Skeletal muscle tissue (tissue), 4 donors: ENCODE measurements around the gene AP3D1. TPM values are rescaled to one million over a fixed set of nuclear protein-coding genes. Genes with fewer than 3 reads are reported as not detected.

Experiments used
- H3K27ac ChIP-seq: one replicate; pipeline ENCODE4 v1.7.0; 2013; ENCODE audit warnings: mild to moderate bottlenecking, low read depth, low read length, inconsistent platforms
- H3K27me3 ChIP-seq, 3 donors: one replicate each; pipeline ENCODE4 v1.7.0; 2013; ENCODE audit warnings: low read length in 3 of 3; ENCODE audit not compliant: control insufficient read depth in 3 of 3, insufficient read depth in 3 of 3
- H3K36me3 ChIP-seq, 3 donors: one replicate each; pipeline ENCODE4 v1.7.0; 2013; ENCODE audit warnings: low read length in 3 of 3; ENCODE audit not compliant: control insufficient read depth in 3 of 3, insufficient read depth in 3 of 3
- H3K4me1 ChIP-seq, 3 donors: one replicate each; pipeline ENCODE4 v1.7.0; 2013; ENCODE audit warnings: low read length in 3 of 3, mild to moderate bottlenecking in 3 of 3; ENCODE audit not compliant: control insufficient read depth in 3 of 3, insufficient read depth in 3 of 3
- H3K4me3 ChIP-seq, 3 donors: one replicate each; pipeline ENCODE4 v1.7.0; 2013; ENCODE audit warnings: low read length in 3 of 3
- H3K9ac ChIP-seq, 3 donors: one replicate each; pipeline ENCODE4 v1.7.0; 2013; ENCODE audit warnings: low read length in 3 of 3, mild to moderate bottlenecking in 3 of 3, moderate library complexity in 2 of 3, low read depth in 1 of 3
- H3K9me3 ChIP-seq, 3 donors: one replicate each; pipeline ENCODE4 v1.7.0; 2013; ENCODE audit warnings: low read length in 3 of 3; ENCODE audit not compliant: control insufficient read depth in 3 of 3
- total RNA-seq: library from RNA; depleted of rRNA; stranded (reverse); fragments of >200 nt; gene quantifications from one replicate; pipeline ENCODE4 v1.2.3, GENCODE V29; 2014
- donor health status: Osteomylitis.

The AP3D1 gene
- total RNA-seq, 1 donor from 2014 or later, result 33.4 TPM

- peak overlapping the region; percentile 86 for H3K27ac ChIP-seq
- H3K27me3 ChIP-seq, result no peaks in the 10 kb centered on the region
- H3K4me3 ChIP-seq, result no peak overlapping the region
- H3K9ac ChIP-seq, result peak overlapping the region in 1 of 3 donors; percentile 12
- peaks cover 4 to 29% (median 7%) of the 10 kb centered on the region in 3 donors for H3K36me3 ChIP-seq
- no peaks in the 10 kb centered on the region for H3K9me3 ChIP-seq
- peaks cover 52 to 87% (median 60%) of the 10 kb centered on the region in 3 donors for H3K4me1 ChIP-seq
Observed at GRCh38 chr19:2184422-2184975, 33.1 kb upstream of the AP3D1 start.

DNA sequence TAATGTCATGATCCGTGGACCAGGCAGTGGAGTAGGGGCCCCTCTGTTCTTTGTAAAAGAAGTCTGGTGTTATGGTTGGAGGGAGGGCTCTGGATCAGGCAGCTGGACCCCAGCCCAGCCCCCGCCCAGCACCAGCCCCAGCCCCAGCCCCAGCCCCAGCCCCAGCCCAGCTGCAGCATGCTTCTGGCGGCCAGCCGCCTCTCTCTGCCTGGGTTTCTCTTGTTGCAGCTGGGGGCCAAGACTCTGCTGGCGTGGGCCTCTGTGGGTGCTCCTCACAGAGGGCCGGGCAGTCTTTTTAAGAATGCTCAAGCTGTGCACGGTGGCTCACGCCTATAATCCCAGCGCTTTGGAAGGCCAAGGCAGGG lies 30.2 kb upstream of the AP3D1 start:
- peaks cover 54 to 86% (median 63%) of the 10 kb centered on the region in 3 donors for H3K4me1 ChIP-seq
- H3K27me3 ChIP-seq, result no peaks in the 10 kb centered on the region
- H3K36me3 ChIP-seq, result peaks cover 2 to 16% (median 5%) of the 10 kb centered on the region in 3 donors
- H3K27ac ChIP-seq, result peak overlapping the region; percentile 18
- no peak overlapping the region for H3K4me3 ChIP-seq
- no peaks in the 10 kb centered on the region for H3K9me3 ChIP-seq
- H3K9ac ChIP-seq, result no peak overlapping the region

DNA sequence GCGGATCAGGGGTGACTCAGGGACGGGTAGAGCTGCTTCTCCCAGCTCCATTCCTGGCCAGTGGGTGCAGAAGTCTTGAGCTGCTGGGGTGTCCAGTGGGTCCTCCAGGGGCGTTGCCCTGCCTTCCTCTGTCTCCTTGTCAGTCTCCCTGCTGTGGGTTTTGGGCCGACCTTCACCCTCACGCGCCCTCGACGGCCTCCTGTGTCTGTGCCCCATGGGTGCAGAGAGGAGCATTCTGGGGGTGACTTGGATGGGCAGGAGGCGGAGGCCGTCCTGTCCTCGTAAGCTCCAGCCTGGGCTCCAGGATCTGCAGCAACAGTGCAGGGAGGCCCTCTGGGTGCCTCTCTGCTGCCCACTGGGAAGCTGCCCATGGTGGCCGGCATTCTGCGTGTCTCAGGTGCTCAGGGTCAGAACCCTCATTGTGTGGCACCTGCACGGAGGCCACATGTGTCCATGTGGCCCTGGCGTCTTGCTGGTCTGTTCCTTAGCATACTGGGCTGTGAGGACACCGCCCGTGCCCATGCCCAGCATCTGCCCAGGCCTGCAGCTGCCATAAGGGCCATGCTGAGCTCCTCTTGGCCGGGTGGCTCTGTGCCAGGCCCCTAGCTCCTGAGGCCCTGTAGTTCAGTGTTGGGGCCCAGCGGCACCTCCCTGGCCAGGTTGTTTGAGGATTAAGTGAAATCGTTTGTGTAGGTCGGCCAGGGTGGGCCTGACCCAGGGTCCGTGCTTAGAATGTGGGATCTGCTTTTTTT lies 29.7 kb upstream of the AP3D1 start:
- peak overlapping the region; percentile 18 for H3K27ac ChIP-seq
- H3K4me1 ChIP-seq, result peaks cover 54 to 86% (median 63%) of the 10 kb centered on the region in 3 donors
- H3K9me3 ChIP-seq, result no peaks in the 10 kb centered on the region
- H3K27me3 ChIP-seq, result no peaks in the 10 kb centered on the region
- H3K36me3 ChIP-seq, result peaks cover 2 to 15% (median 5%) of the 10 kb centered on the region in 3 donors
- no peak overlapping the region for H3K4me3 ChIP-seq
- H3K9ac ChIP-seq, result peak overlapping the region in 1 of 3 donors; percentile 54

DNA sequence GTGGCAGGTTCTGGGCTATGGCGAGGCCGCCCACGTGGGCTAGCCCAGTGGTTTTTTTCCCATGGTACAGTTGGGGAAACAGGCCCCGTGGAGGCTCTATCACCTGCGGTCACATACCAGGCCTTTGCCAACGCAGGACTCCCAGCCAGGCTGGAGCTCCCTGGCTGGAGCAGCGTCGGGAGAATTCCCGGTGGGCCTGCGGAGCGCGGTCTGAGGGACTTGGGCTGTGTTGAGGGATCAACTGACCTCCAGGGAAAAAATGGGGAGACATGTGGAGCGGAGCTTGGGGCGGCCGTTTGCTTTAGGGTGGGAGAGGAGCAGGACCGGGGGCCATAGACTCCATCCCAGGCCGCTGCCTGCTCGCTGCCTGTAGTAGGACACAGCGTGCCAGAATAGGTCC lies 28.7 kb upstream of the AP3D1 start:
- no peak overlapping the region for H3K4me3 ChIP-seq
- H3K27me3 ChIP-seq, result no peaks in the 10 kb centered on the region
- H3K4me1 ChIP-seq, result peaks cover 55 to 83% (median 64%) of the 10 kb centered on the region in 3 donors
- H3K9me3 ChIP-seq, result no peaks in the 10 kb centered on the region
- peak overlapping the region in 1 of 3 donors; percentile 23 for H3K9ac ChIP-seq
- H3K36me3 ChIP-seq, result peaks cover 2 to 14% (median 5%) of the 10 kb centered on the region in 3 donors
- no peak overlapping the region for H3K27ac ChIP-seq

DNA sequence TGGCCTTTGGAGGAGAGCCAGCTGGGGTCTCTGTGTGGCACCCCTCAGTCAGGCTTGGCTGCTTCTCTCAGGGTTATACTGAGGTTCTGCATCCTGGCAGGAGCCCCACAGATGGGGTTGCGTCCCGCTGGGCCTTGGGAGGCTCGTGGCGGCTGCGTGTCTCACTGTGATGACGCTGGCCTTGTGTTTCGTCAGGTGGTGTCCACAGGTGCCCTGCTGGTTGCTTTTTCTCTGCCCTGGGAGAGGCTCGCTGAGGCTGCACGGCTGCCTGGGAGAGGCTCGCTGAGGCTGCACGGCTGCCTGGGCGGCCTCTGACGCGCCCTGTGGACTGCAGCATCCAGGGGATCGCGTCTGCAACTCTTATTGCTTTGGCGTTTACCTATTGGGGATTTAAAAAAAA lies 27.7 kb upstream of the AP3D1 start:
- Histone ChIP-seq H3K27ac (no peak overlapping the region), H3K4me3 (no peak overlapping the region), H3K9ac (no peak overlapping the region), H3K9me3 (no peaks in the 10 kb centered on the region), H3K36me3 (peaks cover 2 to 13% (median 5%) of the 10 kb centered on the region in 3 donors), H3K4me1 (peaks cover 45 to 75% (median 55%) of the 10 kb centered on the region in 3 donors), H3K27me3 (no peaks in the 10 kb centered on the region)

DNA sequence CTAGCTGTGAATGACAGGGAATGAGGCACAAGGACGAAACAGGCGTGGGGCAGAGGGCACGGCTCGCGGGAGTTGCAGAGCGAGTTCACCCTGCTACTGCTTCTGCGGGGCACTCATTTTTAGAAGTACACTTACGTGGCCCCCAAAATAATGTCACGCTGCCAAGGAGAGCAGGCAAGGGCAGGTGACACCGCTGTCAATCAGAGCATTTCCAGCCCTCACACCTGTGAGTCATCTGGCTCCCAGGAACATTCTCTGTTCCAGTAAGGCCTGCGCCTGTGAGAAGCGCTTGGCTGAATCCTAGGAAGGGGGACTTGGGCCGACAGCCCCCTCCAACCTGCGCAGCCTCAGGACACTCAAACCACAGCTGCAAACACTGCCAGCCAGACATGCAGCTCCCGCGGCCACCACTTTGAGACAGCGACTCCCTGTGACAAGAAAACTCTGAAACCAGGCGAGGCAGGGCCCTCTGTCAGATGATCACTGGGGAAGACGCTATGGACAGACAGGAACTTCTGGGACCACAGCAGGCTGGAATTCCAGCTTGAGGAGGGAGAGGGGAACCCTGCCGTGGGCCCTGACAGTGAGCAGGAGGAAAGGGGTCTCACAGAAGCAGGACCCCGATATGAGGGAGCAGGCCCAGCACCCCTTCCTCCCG lies 25.1 kb upstream of the AP3D1 start:
- Histone ChIP-seq H3K4me3 (peak overlapping the region; percentile 27 to 57 (median 35)), H3K36me3 (peaks cover 0 to 10% (median 2%) of the 10 kb centered on the region in 3 donors), H3K9me3 (no peaks in the 10 kb centered on the region), H3K27me3 (no peaks in the 10 kb centered on the region), H3K27ac (peak overlapping the region; percentile 92), H3K9ac (peak overlapping the region; percentile 57 to 81 (median 76)), H3K4me1 (peaks cover 47 to 76% (median 63%) of the 10 kb centered on the region in 3 donors)

DNA sequence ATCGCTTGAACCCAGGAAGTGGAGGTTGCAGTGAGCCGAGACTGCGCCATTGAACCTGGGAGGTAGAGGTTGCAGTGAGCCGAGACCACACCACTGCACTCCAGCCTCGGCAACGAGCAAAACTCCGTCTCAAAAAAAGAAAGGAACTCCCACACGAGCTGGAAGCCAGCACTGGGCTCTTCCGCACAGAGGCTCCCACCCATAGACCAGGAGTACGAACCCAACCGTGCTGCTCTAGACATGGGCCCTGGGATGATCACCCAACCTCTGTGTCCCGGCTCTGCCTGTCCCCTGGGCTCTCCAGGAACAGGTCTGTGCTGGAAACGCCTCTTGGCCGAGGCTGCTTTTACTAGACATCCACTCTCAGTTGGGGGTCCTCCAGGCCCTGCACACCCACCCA lies 24.4 kb upstream of the AP3D1 start:
- H3K27ac ChIP-seq, result peak overlapping the region; percentile 92
- no peaks in the 10 kb centered on the region for H3K9me3 ChIP-seq
- peak overlapping the region; percentile 40 to 81 (median 76) for H3K9ac ChIP-seq
- no peaks in the 10 kb centered on the region for H3K27me3 ChIP-seq
- H3K4me1 ChIP-seq, result peaks cover 47 to 76% (median 64%) of the 10 kb centered on the region in 3 donors
- peaks cover 0 to 6% (median 2%) of the 10 kb centered on the region in 3 donors for H3K36me3 ChIP-seq
- H3K4me3 ChIP-seq, result peak overlapping the region; percentile 27 to 57 (median 35)

- Histone ChIP-seq H3K9me3 (no peaks in the 10 kb centered on the region), H3K27ac (no peak overlapping the region), H3K9ac (peak overlapping the region in 2 of 3 donors; percentile 33 to 35), H3K36me3 (no peaks in the 10 kb centered on the region), H3K4me3 (no peak overlapping the region), H3K4me1 (peaks cover 55 to 76% (median 68%) of the 10 kb centered on the region in 3 donors), H3K27me3 (no peaks in the 10 kb centered on the region)
Observed at GRCh38 chr19:2173767-2174577, 22.6 kb upstream of the AP3D1 start.

DNA sequence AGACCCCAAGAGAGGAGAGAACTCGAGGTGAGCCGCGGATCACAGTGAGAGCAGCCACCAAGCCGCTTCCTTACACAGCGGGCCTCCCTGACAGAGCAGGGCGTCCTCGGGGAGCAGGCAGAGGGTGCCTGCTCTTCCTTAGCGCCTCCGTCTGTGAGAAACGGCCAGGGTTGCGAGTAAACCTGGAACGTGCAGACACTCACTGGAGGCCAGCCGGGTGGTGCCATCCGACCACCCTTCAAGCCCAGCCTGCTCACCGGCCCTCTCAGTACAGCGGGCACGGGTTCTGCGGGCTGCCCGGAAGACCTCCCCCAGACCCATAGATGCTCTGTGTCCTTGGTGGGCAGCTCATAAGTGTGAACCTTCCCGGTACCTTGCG lies 22.0 kb upstream of the AP3D1 start:
- H3K27ac ChIP-seq, result no peak overlapping the region
- H3K9ac ChIP-seq, result no peak overlapping the region
- H3K27me3 ChIP-seq, result no peaks in the 10 kb centered on the region
- no peaks in the 10 kb centered on the region for H3K36me3 ChIP-seq
- no peaks in the 10 kb centered on the region for H3K9me3 ChIP-seq
- H3K4me1 ChIP-seq, result peaks cover 59 to 75% (median 70%) of the 10 kb centered on the region in 3 donors
- no peak overlapping the region for H3K4me3 ChIP-seq
